SK-N-SH (cell line): ENCODE measurements around the gene SMG7. TPM values are rescaled to one million over a fixed set of nuclear protein-coding genes. Genes with fewer than 3 reads are reported as not detected.
A peak's percentile ranks its signal among the peaks of the same experiment; 100 is the strongest.

Experiments used
- CTCF ChIA-PET: fragments of 300-600, 350-600 bp; formaldehyde crosslinking; extraction: SDS; loops from one replicate; lab custom pipeline; 2021; lab: Yijun Ruan, JAX
- POLR2A ChIA-PET: fragments of 350-600 bp; sonication (Branson Sonifier 250); formaldehyde crosslinking; extraction: SDS; loops from one replicate; lab custom pipeline; 2020; ENCODE audit warnings: antibody characterized with exemption, inconsistent platforms; lab: Yijun Ruan, JAX
- DNase-seq: peaks from one replicate; pipeline ENCODE4 v3.0.0; 2012
- H2AFZ ChIP-seq: fragments of 200-600 bp; sonication (generic); 2 replicates; pipeline ENCODE4 v1.8.1; 2016; ENCODE audit warnings: antibody characterized with exemption, mild to moderate bottlenecking, low read depth
- H3F3A ChIP-seq: fragments of 200-600 bp; sonication (generic); replicated peaks from 2 replicates; pipeline ENCODE3; 2016; ENCODE audit warnings: antibody characterized with exemption, mild to moderate bottlenecking; ENCODE audit not compliant: insufficient read depth
- H3K27ac ChIP-seq, 2 experiments: fragments of 200-500 bp in 1 of 2; fragments of 200-600 bp in 1 of 2; sonication (Bioruptor generic) in 1 of 2; sonication (generic), shearing (Covaris generic) in 1 of 2; 2 replicates each; pipeline versions ENCODE4 v1.5.1 to v1.6.1; 2014 to 2016; ENCODE audit warnings: low read depth in 2 of 2, inconsistent platforms in 1 of 2, low read length in 1 of 2, mild to moderate bottlenecking in 1 of 2, mixed read lengths in 1 of 2
- H3K27me3 ChIP-seq: fragments of 200-600 bp; sonication (generic), shearing (Covaris generic); 2 replicates; pipeline ENCODE4 v1.6.1; 2016; ENCODE audit warnings: mixed run types; ENCODE audit not compliant: insufficient read depth
- H3K36me3 ChIP-seq, 2 experiments: fragments of 200-500 bp in 1 of 2; fragments of 200-600 bp in 1 of 2; sonication (Bioruptor generic) in 1 of 2; sonication (generic) in 1 of 2; replicated peaks in 1 of 2; 2 replicates each; pipeline versions ENCODE3 to v1.5.1; 2014 to 2016; ENCODE audit warnings: low read length in 1 of 2, mild to moderate bottlenecking in 1 of 2; ENCODE audit not compliant: insufficient read depth in 2 of 2, control insufficient read depth in 1 of 2
- H3K4me1 ChIP-seq, 2 experiments: fragments of 200-500 bp in 1 of 2; fragments of 200-600 bp in 1 of 2; sonication (Bioruptor generic) in 1 of 2; sonication (generic), shearing (Covaris generic) in 1 of 2; 2 replicates each; pipeline versions ENCODE4 v1.5.1 to v1.6.1; 2014 to 2016; ENCODE audit warnings: low read depth in 1 of 2, low read length in 1 of 2, mixed run types in 1 of 2; ENCODE audit not compliant: insufficient read depth in 2 of 2, control insufficient read depth in 1 of 2
- H3K4me2 ChIP-seq: fragments of 200-600 bp; sonication (generic), shearing (Covaris generic); 2 replicates; pipeline ENCODE4 v1.6.1; 2017; ENCODE audit warnings: mixed run types
- H3K4me3 ChIP-seq, 2 experiments: fragments of 200-500 bp in 1 of 2; fragments of 200-600 bp in 1 of 2; sonication (Bioruptor generic) in 1 of 2; sonication (generic), shearing (Covaris generic) in 1 of 2; 2 replicates each; pipeline versions ENCODE4 v1.5.1 to v1.8.1; 2014 to 2016; ENCODE audit warnings: low read depth in 2 of 2, inconsistent platforms in 1 of 2, low read length in 1 of 2, mild to moderate bottlenecking in 1 of 2, mixed read lengths in 1 of 2, moderate library complexity in 1 of 2
- H3K79me2 ChIP-seq: fragments of 200-600 bp; sonication (generic); 2 replicates; pipeline ENCODE4 v1.8.1; 2017; ENCODE audit warnings: mild to moderate bottlenecking; ENCODE audit not compliant: insufficient read depth
- H3K9ac ChIP-seq: fragments of 200-600 bp; sonication (generic); 2 replicates; pipeline ENCODE4 v1.6.1; 2017; ENCODE audit warnings: mixed run types
- H3K9me2 ChIP-seq: fragments of 200-600 bp; sonication (generic); 2 replicates; pipeline ENCODE4 v1.6.1; 2017; ENCODE audit warnings: mixed run types
- H3K9me3 ChIP-seq: fragments of 200-600 bp; sonication (generic); 2 replicates; pipeline ENCODE4 v1.6.1; 2017; ENCODE audit warnings: mixed run types, mild to moderate bottlenecking, moderate library complexity
- H4K20me1 ChIP-seq: fragments of 200-600 bp; sonication (generic); 2 replicates; pipeline ENCODE4 v1.6.1; 2017; ENCODE audit warnings: mild to moderate bottlenecking, mixed run types; ENCODE audit not compliant: insufficient read depth
- CHD2 ChIP-seq: fragments of 150-350 bp; IDR thresholded peaks from 2 replicates; pipeline ENCODE4 v1.6.1; 2018; ENCODE audit warnings: low read length; ENCODE audit not compliant: partially characterized antibody
- ELF1 ChIP-seq: IDR thresholded peaks from 2 replicates; pipeline ENCODE4 v1.4.0; 2012
- EP300 ChIP-seq, 2 experiments: IDR thresholded peaks; 2 replicates each; pipeline versions ENCODE4 v1.4.0 to v1.6.1; 2012; ENCODE audit warnings: borderline replicate concordance in 1 of 2, low read depth in 1 of 2, low read length in 1 of 2
- FOXJ3 ChIP-seq: sonication (generic); formaldehyde crosslinking; IDR thresholded peaks from 2 replicates; pipeline ENCODE4 v1.5.1; 2020; ENCODE audit warnings: mild to moderate bottlenecking, missing genetic modification reagents
- NFIC ChIP-seq: IDR thresholded peaks from 2 replicates; pipeline ENCODE4 v1.4.0; 2012; ENCODE audit warnings: borderline replicate concordance
- NRF1 ChIP-seq: IDR thresholded peaks from 2 replicates; pipeline ENCODE4 v1.6.1; 2012; ENCODE audit warnings: low read depth, mild to moderate bottlenecking, low read length
- POLR2AphosphoS5 ChIP-seq: IDR thresholded peaks from 2 replicates; pipeline ENCODE4 v1.6.1; 2012; ENCODE audit warnings: low read depth, low read length
- REST ChIP-seq: IDR thresholded peaks from 2 replicates; pipeline ENCODE4 v1.6.1; 2012; ENCODE audit warnings: mild to moderate bottlenecking, low read depth, low read length, moderate library complexity
- RFX5 ChIP-seq: IDR thresholded peaks from 2 replicates; pipeline ENCODE4 v1.6.1; 2012; ENCODE audit warnings: mild to moderate bottlenecking, improper control_type of control experiment, low read length
- RXRA ChIP-seq: IDR thresholded peaks from 2 replicates; pipeline ENCODE4 v1.4.0; 2012; ENCODE audit warnings: low read depth, mild to moderate bottlenecking, borderline replicate concordance
- SIN3A ChIP-seq: IDR thresholded peaks from 2 replicates; pipeline ENCODE4 v1.6.1; 2012; ENCODE audit warnings: low read depth, mild to moderate bottlenecking, low read length, moderate library complexity, borderline replicate concordance
- TAF1 ChIP-seq: IDR thresholded peaks from 2 replicates; pipeline ENCODE4 v1.6.1; 2012; ENCODE audit warnings: low read depth, mild to moderate bottlenecking, low read length, moderate library complexity, borderline replicate concordance
- TCF12 ChIP-seq: IDR thresholded peaks from 2 replicates; pipeline ENCODE4 v1.4.0; 2012
- TEAD4 ChIP-seq: IDR thresholded peaks from 2 replicates; pipeline ENCODE4 v1.4.0; 2012; ENCODE audit warnings: mild to moderate bottlenecking, borderline replicate concordance; ENCODE audit not compliant: insufficient read depth
- USF1 ChIP-seq: IDR thresholded peaks from 2 replicates; pipeline ENCODE4 v1.4.0; 2012; ENCODE audit warnings: low read depth, borderline replicate concordance
- USF2 ChIP-seq: fragments of 150-350 bp; IDR thresholded peaks from 2 replicates; pipeline ENCODE4 v1.6.1; 2017; ENCODE audit warnings: antibody characterized with exemption, low read length, low read depth, borderline replicate concordance
- ZBTB33 ChIP-seq: IDR thresholded peaks from 2 replicates; pipeline ENCODE4 v1.4.0; 2012; ENCODE audit warnings: low read depth, borderline replicate concordance
- WGBS: methylation state at CpG from one replicate; pipeline ENCODE4 v1.1.6; 2017; ENCODE audit warnings: low lambda C conversion rate; 5-methylcytosine and 5-hydroxymethylcytosine counted together
- polyA plus RNA-seq, 3 experiments: library from polyadenylated mRNA; depleted of rRNA; stranded (reverse); fragments of >200 nt; gene quantifications; 2 replicates each; pipeline ENCODE4 v1.2.3, GENCODE V29; 2012

SMG7 gene
- polyA plus RNA-seq, 1 of the 3 experiments (the other 2 are of a cell fraction) = 19.8 TPM

GRCh38 chr1:183514235-183514634 is 41.9 kb downstream of the SMG7 start:
- Histone ChIP-seq H4K20me1 (peaks cover 35% of the 10 kb centered on the region), H3K4me3 (no peak overlapping the region), H3K27ac (peak overlapping the region in 1 of 2 experiments; percentile 61; a peak in 2 of 4 replicates), H3K79me2 (peaks cover 36% of the 10 kb centered on the region), H3K27me3 (no peaks in the 10 kb centered on the region), H3K36me3 (peaks cover 34 to 36% of the 10 kb centered on the region in 2 experiments), H2AFZ (no peak overlapping the region), H3K4me1 (peaks cover 8 to 10% of the 10 kb centered on the region in 2 experiments; a peak in 2 of 4 replicates), H3K9me3 (no peaks in the 10 kb centered on the region), H3F3A (peaks cover 12% of the 10 kb centered on the region), H3K9me2 (no peaks in the 10 kb centered on the region), H3K9ac (no peak overlapping the region), H3K4me2 (no peak overlapping the region)
- TF ChIP-seq NFIC (no peak), REST (no peak), NRF1 (no peak), USF2 (no peak), TAF1 (no peak), SIN3A (no peak), FOXJ3 (CRISPR knock-in tag) (no peak), TCF12 (no peak)
- ChIA-PET POLR2A (no interaction called here), CTCF (interaction anchor here (1.4 kb wide), 1 partner anchor 13 kb away, joined by 4 read pairs; no protein-coding TSS in a partner anchor)
- DNase-seq = no peak
- 83% methylated on average over 1 of the region's 1 CpG for WGBS

GRCh38 chr1:183515002-183515689 is 42.8 kb downstream of the SMG7 start:
- Histone ChIP-seq H3K9me3 (no peaks in the 10 kb centered on the region), H4K20me1 (peaks cover 26% of the 10 kb centered on the region), H3K9me2 (no peaks in the 10 kb centered on the region), H3K4me3 (no peak overlapping the region), H3K79me2 (peaks cover 29% of the 10 kb centered on the region), H2AFZ (no peak overlapping the region), H3K4me2 (peak overlapping the region; percentile 4; the same call in 1 of the 2 replicates), H3K9ac (no peak overlapping the region), H3K36me3 (peaks cover 39 to 42% of the 10 kb centered on the region in 2 experiments), H3K27ac (peak overlapping the region in 1 of 2 experiments; percentile 61; a peak in 2 of 4 replicates), H3K4me1 (peaks cover 0 to 13% of the 10 kb centered on the region in 2 experiments; a peak in 2 of 4 replicates), H3F3A (peaks cover 12% of the 10 kb centered on the region), H3K27me3 (no peaks in the 10 kb centered on the region)
- CTCF ChIA-PET = no interaction called here
- 50% methylated on average over 2 of the region's 2 CpGs for WGBS
- POLR2A ChIA-PET = no interaction called here
- DNase-seq = no peak
- no peak for TF ChIP-seq RFX5
- TF ChIP-seq ELF1 = no peak
- no peak for TF ChIP-seq TEAD4
- no peak for TF ChIP-seq POLR2AphosphoS5
- TF ChIP-seq CHD2 = no peak
- TF ChIP-seq ZBTB33 = no peak
- no peak for TF ChIP-seq USF1
- TF ChIP-seq RXRA = no peak
- no peak for TF ChIP-seq EP300 (IDR thresholded peaks at IDR 0.05; ENCODE audit: borderline replicate concordance in 1 of 2, low read depth in 1 of 2, low read length in 1 of 2)
